Sigmoid colon (tissue), 4 donors: Measurements from ENCODE around the gene ATP8A1.

Experiments used
- EP300 ChIP-seq, 4 donors: sonication (generic); formaldehyde crosslinking; IDR thresholded peaks; one replicate each; pipeline ENCODE4 v1.6.1; 2017; ENCODE audit warnings: antibody characterized with exemption in 4 of 4
- POLR2AphosphoS5 ChIP-seq, 4 donors: sonication (generic); formaldehyde crosslinking; IDR thresholded peaks; one replicate each; pipeline ENCODE4 v1.6.1; 2017; ENCODE audit warnings: antibody characterized with exemption in 4 of 4
- TF ChIP-seq, protein P1 (sequence below), 4 experiments: fragments of 450-650 bp in 3 of 4; fragments of 200-600 bp in 1 of 4; IDR thresholded peaks; one replicate each; pipeline ENCODE4 v1.5.1; 2016 to 2019; ENCODE audit warnings: antibody characterized with exemption in 4 of 4, mild to moderate bottlenecking in 3 of 4, moderate library complexity in 2 of 4

DNA sequence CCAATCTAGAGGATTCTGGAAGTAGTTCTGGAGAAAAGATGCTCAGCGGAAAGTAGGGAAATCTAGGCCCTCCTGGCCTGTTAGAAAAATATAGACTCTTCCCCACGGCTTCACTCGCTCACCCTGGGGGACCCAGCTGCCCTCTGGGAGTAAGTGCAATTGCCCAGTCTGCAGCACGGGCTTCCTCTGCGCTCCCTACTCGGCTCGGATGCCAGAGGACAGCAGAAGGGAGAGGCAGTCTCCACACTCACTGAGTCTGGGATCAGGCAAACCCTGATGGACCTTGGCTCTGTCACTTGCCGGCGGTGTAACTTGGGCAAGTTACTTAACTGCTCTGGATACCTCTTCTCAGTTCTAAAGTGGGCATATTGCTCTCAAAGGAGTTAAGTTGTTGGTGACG lies 257.5 kb downstream of the ATP8A1 start:
- TF ChIP-seq POLR2AphosphoS5 (IDR thresholded peaks at IDR 0.05) (no peak), EP300 (IDR thresholded peaks at IDR 0.05) (no peak)
- TF ChIP-seq, protein P1, sequence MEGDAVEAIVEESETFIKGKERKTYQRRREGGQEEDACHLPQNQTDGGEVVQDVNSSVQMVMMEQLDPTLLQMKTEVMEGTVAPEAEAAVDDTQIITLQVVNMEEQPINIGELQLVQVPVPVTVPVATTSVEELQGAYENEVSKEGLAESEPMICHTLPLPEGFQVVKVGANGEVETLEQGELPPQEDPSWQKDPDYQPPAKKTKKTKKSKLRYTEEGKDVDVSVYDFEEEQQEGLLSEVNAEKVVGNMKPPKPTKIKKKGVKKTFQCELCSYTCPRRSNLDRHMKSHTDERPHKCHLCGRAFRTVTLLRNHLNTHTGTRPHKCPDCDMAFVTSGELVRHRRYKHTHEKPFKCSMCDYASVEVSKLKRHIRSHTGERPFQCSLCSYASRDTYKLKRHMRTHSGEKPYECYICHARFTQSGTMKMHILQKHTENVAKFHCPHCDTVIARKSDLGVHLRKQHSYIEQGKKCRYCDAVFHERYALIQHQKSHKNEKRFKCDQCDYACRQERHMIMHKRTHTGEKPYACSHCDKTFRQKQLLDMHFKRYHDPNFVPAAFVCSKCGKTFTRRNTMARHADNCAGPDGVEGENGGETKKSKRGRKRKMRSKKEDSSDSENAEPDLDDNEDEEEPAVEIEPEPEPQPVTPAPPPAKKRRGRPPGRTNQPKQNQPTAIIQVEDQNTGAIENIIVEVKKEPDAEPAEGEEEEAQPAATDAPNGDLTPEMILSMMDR (IDR thresholded peaks at IDR 0.05), result no peak
